ENCODE measurements around the gene FDX2. TPM values are rescaled to one million over a fixed set of nuclear protein-coding genes. Genes with fewer than 3 reads are reported as not detected.

Gene FDX2
- total and polyA plus RNA-seq, 2 of the 8 experiments (the other 6 are each of a cell fraction or from before 2014, with no cell fraction given) = 27.0 to 64.4 TPM

- no peak; the same call in 1 of the 2 replicates for TF ChIP-seq CREB1 (IDR thresholded peaks at IDR 0.05)
- TF ChIP-seq GABPA (IDR thresholded peaks at IDR 0.05; ENCODE audit: borderline replicate concordance, insufficient read depth, low read length) = no peak
- no peak for TF ChIP-seq MAFK (IDR thresholded peaks at IDR 0.05; ENCODE audit: low read depth, low read length)
- TF ChIP-seq JUND (IDR thresholded peaks at IDR 0.05; ENCODE audit: low read length) = no peak
- TF ChIP-seq KDM5A (IDR thresholded peaks at IDR 0.05; ENCODE audit: low read length) = no peak
- TF ChIP-seq SAP30 (IDR thresholded peaks at IDR 0.05; ENCODE audit: insufficient read depth, insufficient replicate concordance, low read length) = no peak
- TF ChIP-seq BCL11A (IDR thresholded peaks at IDR 0.05; ENCODE audit: low read depth in 2 of 2, low read length in 2 of 2) = no peak
- TF ChIP-seq BRCA1 (IDR thresholded peaks at IDR 0.05; ENCODE audit: low read depth, low read length) = no peak
- 0 out of 2 replicates have a peak, but pooled peaks have one; percentile 56 for TF ChIP-seq RBBP5 (IDR thresholded peaks at IDR 0.05; ENCODE audit: borderline replicate concordance, low read depth, low read length)
- TF ChIP-seq SP1 (IDR thresholded peaks at IDR 0.05; ENCODE audit: low read depth, low read length) = no peak
- TF ChIP-seq SUZ12 (IDR thresholded peaks at IDR 0.05; ENCODE audit: low read length) = no peak
These were observed 37.2 kb upstream of the FDX2 start (continued) for GRCh38 chr19:10352764-10353671.
